AG04449 (cell line): ENCODE results near the gene HARBI1.
A peak's percentile ranks its signal among the peaks of the same experiment; 100 is the strongest.

ENCODE experiments used
- CTCF ChIA-PET: fragments of 350-600 bp; formaldehyde crosslinking; extraction: SDS; loops from one replicate; lab custom pipeline; 2021; ENCODE audit warnings: antibody characterized with exemption; lab: Yijun Ruan, JAX
- POLR2A ChIA-PET: fragments of 400-600, 350-600 bp; formaldehyde crosslinking; extraction: SDS; loops from one replicate; lab custom pipeline; 2020; ENCODE audit warnings: antibody characterized with exemption, inconsistent platforms; lab: Yijun Ruan, JAX
- DNase-seq: peaks from one replicate; pipeline ENCODE4 v3.0.0-alpha.2; 2010; ENCODE audit warnings: low read depth, low spot score
- H3K4me3 ChIP-seq: 2 replicates; pipeline ENCODE4 v1.5.1; 2011; ENCODE audit warnings: low read depth, mild to moderate bottlenecking, control low read depth, low read length
- TF ChIP-seq, protein P1 (sequence below): IDR thresholded peaks from one replicate; pipeline ENCODE4 v1.5.1; 2011; ENCODE audit warnings: mild to moderate bottlenecking, moderate library complexity, low read length, control low read depth, inconsistent platforms; ENCODE audit not compliant: insufficient read depth; ENCODE audit errors: missing control alignments

HARBI1 gene

DNA sequence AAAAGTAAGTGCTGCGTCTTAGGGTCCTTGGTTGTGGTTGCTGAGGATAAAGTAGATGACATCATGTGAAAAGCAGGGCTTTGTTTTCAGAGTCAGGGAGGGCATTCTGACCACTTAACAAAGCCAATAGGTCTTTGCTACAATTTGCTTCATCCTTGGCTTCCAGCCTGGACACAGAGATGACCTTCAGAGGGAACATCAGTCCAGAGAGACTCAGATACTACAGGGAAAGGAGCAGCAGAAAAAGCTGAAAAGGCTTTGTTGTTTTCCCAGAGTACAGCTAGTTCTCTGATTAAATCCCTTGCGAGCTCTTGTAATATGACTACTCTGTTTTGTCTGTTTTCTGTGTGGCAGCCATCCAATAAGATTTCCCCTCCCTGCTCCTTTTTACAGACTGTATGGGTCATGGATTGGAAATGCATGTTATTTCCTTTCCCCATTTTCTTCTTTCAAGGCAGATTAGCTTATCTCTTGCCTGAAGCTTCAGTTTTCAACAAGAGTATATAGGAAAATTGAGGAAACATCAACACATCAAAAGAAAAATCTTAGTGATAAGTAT is 32.2 kb upstream of the HARBI1 start:
- ChIA-PET CTCF (interaction anchor here (1.0 to 3.9 kb wide), 6 partner anchors 10 to 35 kb away, joined by 3 to 16 read pairs (median 3); partner anchors contain the start of genes ATG13 and HARBI1), POLR2A (interaction anchor here (0.5 to 1.3 kb wide), 4 partner anchors 9 to 406 kb away, joined by 3 to 6 read pairs (median 4); partner anchors contain the start of genes AMBRA1, ATG13 and HARBI1)
- no peak overlapping the region for H3K4me3 ChIP-seq
- TF ChIP-seq, protein P1, sequence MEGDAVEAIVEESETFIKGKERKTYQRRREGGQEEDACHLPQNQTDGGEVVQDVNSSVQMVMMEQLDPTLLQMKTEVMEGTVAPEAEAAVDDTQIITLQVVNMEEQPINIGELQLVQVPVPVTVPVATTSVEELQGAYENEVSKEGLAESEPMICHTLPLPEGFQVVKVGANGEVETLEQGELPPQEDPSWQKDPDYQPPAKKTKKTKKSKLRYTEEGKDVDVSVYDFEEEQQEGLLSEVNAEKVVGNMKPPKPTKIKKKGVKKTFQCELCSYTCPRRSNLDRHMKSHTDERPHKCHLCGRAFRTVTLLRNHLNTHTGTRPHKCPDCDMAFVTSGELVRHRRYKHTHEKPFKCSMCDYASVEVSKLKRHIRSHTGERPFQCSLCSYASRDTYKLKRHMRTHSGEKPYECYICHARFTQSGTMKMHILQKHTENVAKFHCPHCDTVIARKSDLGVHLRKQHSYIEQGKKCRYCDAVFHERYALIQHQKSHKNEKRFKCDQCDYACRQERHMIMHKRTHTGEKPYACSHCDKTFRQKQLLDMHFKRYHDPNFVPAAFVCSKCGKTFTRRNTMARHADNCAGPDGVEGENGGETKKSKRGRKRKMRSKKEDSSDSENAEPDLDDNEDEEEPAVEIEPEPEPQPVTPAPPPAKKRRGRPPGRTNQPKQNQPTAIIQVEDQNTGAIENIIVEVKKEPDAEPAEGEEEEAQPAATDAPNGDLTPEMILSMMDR, result no peak
- DNase-seq, result peak; percentile 85

DNA sequence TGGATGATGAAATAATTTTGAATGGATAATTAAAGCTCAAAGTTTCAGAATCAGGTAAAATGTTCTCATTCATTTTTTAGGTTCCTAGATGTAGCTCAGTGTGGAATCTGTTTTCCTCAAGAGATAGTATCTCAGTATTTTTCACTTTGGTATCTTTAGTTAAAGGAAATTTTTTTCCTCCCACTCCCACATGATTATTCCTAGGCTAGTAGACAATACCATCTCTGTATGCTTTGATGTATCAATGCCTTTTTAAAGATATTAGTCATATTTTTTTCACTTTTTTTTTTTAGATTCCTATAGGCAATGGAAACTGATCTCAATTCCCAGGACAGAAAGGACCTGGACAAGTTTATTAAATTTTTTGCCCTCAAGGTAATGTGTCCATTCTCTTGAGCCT is 27.0 kb upstream of the HARBI1 start:
- no peak for DNase-seq
- POLR2A ChIA-PET, result no interaction called here
- H3K4me3 ChIP-seq, result no peak overlapping the region
- CTCF ChIA-PET, result interaction anchor here (2.5 kb wide), 1 partner anchor 26 kb away, joined by 13 read pairs; the partner anchor contains the start of genes ATG13 and HARBI1
- TF ChIP-seq, protein P1, result no peak

DNA sequence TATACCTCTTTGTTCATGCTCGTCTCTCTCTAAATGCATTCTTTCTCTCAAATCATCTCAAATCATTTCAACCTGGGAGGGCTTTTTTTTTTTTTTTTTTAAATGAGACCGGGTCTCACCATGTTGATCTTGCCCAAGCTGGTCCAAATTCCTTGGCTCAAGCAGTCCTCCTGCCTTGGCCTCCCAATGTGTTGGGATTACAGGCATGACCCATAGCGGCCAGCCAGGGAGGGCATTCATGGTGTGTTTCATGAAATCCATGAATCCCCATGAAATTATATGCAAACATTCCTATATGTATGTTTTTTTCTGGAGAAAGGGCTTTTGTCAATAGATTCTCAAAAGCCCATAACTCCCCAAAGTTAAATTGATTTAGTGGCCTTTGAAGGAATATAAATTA is 26.5 kb upstream of the HARBI1 start:
- no peak for DNase-seq
- TF ChIP-seq, protein P1, result no peak
- ChIA-PET POLR2A (no interaction called here), CTCF (interaction anchor here (2.5 kb wide), 1 partner anchor 26 kb away, joined by 13 read pairs; the partner anchor contains the start of genes ATG13 and HARBI1)
- no peak overlapping the region for H3K4me3 ChIP-seq

DNA sequence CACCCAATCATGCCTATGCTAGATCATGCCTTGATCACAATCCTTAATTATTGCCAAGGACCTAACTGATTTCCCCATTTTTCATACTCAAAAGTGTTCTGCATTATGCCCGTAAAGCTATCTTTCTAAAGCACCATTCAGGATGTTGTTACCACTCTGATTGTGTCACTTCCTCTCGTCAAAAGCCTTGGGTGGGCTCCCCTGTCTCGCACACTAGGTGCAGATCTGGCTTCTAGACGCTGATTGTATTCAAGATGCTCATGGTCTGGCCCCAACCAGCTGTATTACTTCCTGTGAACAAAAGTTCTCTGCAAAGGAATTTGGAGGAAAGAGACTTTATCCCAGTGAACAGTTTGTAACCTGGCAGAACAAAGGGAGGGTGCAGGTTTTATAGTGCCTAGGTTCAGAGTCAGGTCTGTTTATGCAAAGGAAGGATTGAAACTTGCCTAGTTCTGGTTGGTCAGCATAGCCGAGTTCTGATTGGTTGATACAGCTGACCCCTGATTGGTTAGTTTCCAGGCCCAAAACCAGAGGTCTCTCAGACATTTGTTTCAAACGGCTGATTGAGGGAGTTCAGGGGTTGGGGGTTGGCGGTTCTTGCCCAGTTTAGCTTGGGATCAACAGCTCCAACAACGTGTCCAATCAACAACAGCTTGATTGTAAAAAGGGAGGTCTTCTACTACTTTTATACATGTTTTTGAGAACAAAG is 25.8 kb upstream of the HARBI1 start:
- TF ChIP-seq, protein P1, result no peak
- DNase-seq, result no peak
- ChIA-PET POLR2A (no interaction called here), CTCF (interaction anchor here (0.9 to 2.5 kb wide), 2 partner anchors 25 to 27 kb away, joined by 3 to 13 read pairs; partner anchors contain the start of genes ATG13 and HARBI1)
- H3K4me3 ChIP-seq, result no peak overlapping the region

DNA sequence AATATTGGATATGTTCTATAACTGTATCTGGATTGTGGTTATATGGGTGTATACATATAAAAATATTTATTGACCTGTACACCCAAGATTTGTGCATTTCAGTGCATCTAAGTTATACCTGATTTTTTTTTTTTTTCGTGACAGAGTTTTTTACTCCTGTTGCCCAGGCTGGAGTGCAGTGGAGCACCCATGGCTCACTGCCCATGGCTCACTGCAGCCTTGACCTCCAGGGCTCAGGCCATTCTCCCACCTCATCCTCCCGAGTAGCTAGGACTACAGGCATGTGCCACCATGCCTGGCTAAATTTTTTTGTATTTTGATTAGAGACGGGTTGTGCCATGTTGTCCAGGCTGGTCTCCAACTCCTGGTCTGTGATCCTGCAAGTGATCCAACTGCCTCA is 24.6 kb upstream of the HARBI1 start:
- DNase-seq, result no peak
- TF ChIP-seq, protein P1, result no peak
- ChIA-PET POLR2A (no interaction called here), CTCF (interaction anchor here (0.8 to 2.5 kb wide), 3 partner anchors 24 to 51 kb away, joined by 3 to 13 read pairs (median 3); partner anchors contain the start of genes ATG13 and HARBI1)
- no peak overlapping the region for H3K4me3 ChIP-seq
